NCI-H146 (cell line): ENCODE results near the gene ADGRB3.
"Not testable (repeated sequence)": the region's sequence is repeated elsewhere in the genome, so short reads cannot be mapped to it uniquely, and the experiment has no call there.

Source experiments
- DNase-seq: peaks from one replicate; lab custom pipeline; 2025; lab: John Stamatoyannopoulos, UW

The ADGRB3 gene

GRCh38 chr6:69038841-69039240 is 403.8 kb downstream of the ADGRB3 start:
- DNase-seq: no peak

GRCh38 chr6:69042297-69042696 is 407.2 kb downstream of the ADGRB3 start:
- DNase-seq: no peak

- no peak for DNase-seq
Measured at GRCh38 chr6:69044534-69044933, 409.5 kb downstream of the ADGRB3 start.

GRCh38 chr6:69059413-69059812 is 424.3 kb downstream of the ADGRB3 start:
- no peak for DNase-seq

GRCh38 chr6:69061066-69061465 is 426.0 kb downstream of the ADGRB3 start:
- DNase-seq: no peak

- DNase-seq: no peak
Measured at GRCh38 chr6:69063401-69063800, 428.3 kb downstream of the ADGRB3 start.

- DNase-seq: no peak
Measured at GRCh38 chr6:69064226-69064625, 429.1 kb downstream of the ADGRB3 start.

- no peak for DNase-seq
Measured at GRCh38 chr6:69069881-69070280, 434.8 kb downstream of the ADGRB3 start.

GRCh38 chr6:69072796-69073195 is 437.7 kb downstream of the ADGRB3 start:
- no peak for DNase-seq

GRCh38 chr6:69084746-69085335 is 449.8 kb downstream of the ADGRB3 start:
- no peak for DNase-seq

- DNase-seq: no peak
Measured at GRCh38 chr6:69086689-69087088, 451.6 kb downstream of the ADGRB3 start.

- DNase-seq: no peak
Measured at GRCh38 chr6:69089539-69089938, 454.5 kb downstream of the ADGRB3 start.

GRCh38 chr6:69090132-69090531 is 455.1 kb downstream of the ADGRB3 start:
- no peak for DNase-seq

- DNase-seq: no peak
Measured at GRCh38 chr6:69096681-69097080, 461.6 kb downstream of the ADGRB3 start.

- no peak for DNase-seq
Measured at GRCh38 chr6:69097948-69098347, 462.9 kb downstream of the ADGRB3 start.

GRCh38 chr6:69098910-69099309 is 463.8 kb downstream of the ADGRB3 start:
- DNase-seq: no peak

GRCh38 chr6:69100772-69101171 is 465.7 kb downstream of the ADGRB3 start:
- no peak for DNase-seq

- DNase-seq: no peak
Measured at GRCh38 chr6:69102416-69102815, 467.3 kb downstream of the ADGRB3 start.

GRCh38 chr6:69105288-69105687 is 470.2 kb downstream of the ADGRB3 start:
- DNase-seq: no peak

- DNase-seq: no peak
Measured at GRCh38 chr6:69106511-69106910, 471.4 kb downstream of the ADGRB3 start.

GRCh38 chr6:69111301-69111700 is 476.2 kb downstream of the ADGRB3 start:
- no peak for DNase-seq

GRCh38 chr6:69116658-69117057 is 481.6 kb downstream of the ADGRB3 start:
- DNase-seq: no peak

GRCh38 chr6:69121461-69122406 is 486.7 kb downstream of the ADGRB3 start:
- not testable (repeated sequence) for DNase-seq

GRCh38 chr6:69122407-69122773 is 487.3 kb downstream of the ADGRB3 start:
- DNase-seq: no peak
